Peyer's patch (tissue), 4 donors: ENCODE measurements around the gene LPO.

ENCODE experiments used
- CTCF ChIP-seq, 6 experiments: fragments of 450-650 bp in 4 of 6; fragments of 200-600 bp in 2 of 6; sonication (generic) in 1 of 6; IDR thresholded peaks; one replicate each; pipeline ENCODE4 v1.5.1; 2017 to 2019; ENCODE audit warnings: antibody characterized with exemption in 6 of 6, mild to moderate bottlenecking in 3 of 6, moderate library complexity in 1 of 6
- POLR2A ChIP-seq, 2 donors: fragments of 450-650 bp; IDR thresholded peaks; one replicate each; pipeline ENCODE4 v1.5.1; 2017; ENCODE audit warnings: antibody characterized with exemption in 2 of 2, mild to moderate bottlenecking in 2 of 2, moderate library complexity in 2 of 2

GRCh38 chr17:58315281-58315711 lies 76.9 kb downstream of the LPO start:
- TF ChIP-seq CTCF (IDR thresholded peaks at IDR 0.05), result no peak
- TF ChIP-seq POLR2A (IDR thresholded peaks at IDR 0.05), result no peak
